Raji (cell line): ENCODE measurements around the gene ST3GAL3.

Experiments used
- POLR2A ChIP-seq: IDR thresholded peaks from 2 replicates; pipeline ENCODE4 v1.6.1; 2011; ENCODE audit warnings: low read depth, low read length, control low read depth; ENCODE audit not compliant: insufficient read depth

Gene ST3GAL3

GRCh38 chr1:43908858-43909257, 201.5 kb downstream of the ST3GAL3 start:
- no peak for TF ChIP-seq POLR2A

DNA sequence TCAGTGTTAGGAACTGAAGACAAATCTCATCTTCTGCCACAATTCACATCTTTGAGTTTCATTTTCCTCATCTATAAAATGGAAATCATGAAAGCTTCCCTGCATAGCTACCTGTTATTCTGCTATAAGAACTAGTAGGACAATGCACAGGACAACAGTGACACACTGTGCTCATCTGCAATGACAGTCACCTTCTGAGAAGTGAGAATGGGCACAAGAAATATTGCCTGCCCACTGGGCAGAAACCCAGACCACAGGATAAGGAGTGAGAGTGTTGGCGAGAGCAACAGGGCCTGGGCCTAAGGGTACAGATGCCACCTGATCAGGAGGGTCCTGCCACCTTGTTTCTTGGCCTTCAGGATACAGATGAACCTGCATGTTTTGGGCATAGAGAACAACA, 203.0 kb downstream of the ST3GAL3 start:
- no peak for TF ChIP-seq POLR2A

DNA sequence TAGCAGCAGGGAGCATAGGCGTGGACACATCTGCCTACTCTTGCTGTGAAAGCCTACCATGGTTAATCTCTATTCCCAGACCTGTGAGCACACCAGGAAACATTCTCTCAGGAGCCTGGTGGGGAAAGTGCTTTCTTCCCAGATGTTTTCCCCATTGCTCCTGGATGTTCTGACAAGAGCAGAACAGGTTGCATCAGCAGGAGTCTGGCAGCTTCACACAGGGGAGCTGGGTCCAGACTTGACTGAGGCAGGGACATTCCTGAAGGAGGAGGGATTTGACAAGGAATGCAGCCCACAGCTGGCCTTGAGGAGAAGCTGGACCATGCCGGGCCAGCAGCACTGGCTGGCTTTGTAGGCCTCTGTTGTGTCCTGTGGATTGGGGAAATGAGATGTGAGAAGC, 205.3 kb downstream of the ST3GAL3 start:
- TF ChIP-seq POLR2A, result no peak

- no peak for TF ChIP-seq POLR2A
Observed at GRCh38 chr1:43913051-43913501, 205.7 kb downstream of the ST3GAL3 start.

GRCh38 chr1:43913666-43914360, 206.5 kb downstream of the ST3GAL3 start:
- no peak for TF ChIP-seq POLR2A

GRCh38 chr1:43914576-43915525, 207.5 kb downstream of the ST3GAL3 start:
- no peak for TF ChIP-seq POLR2A

DNA sequence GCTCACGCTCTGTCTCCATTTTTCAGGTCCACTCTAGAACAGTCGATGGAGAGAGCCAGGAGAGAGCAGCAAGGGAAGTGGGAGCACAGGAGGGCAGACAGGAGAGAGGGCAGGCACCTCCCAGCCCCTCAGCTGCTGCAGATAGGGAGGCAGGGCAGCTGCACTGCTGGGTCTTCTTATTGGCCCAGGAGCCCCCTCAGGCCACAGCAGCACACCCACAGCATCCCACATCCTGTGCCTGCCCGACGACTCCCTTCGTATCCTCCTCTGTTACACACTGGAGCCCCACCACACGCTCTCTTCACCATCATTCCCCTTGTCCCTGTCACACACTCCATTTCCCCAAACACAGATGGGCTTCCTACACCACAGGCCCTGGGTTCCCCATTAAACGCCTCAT, 212.6 kb downstream of the ST3GAL3 start:
- TF ChIP-seq POLR2A, result no peak

DNA sequence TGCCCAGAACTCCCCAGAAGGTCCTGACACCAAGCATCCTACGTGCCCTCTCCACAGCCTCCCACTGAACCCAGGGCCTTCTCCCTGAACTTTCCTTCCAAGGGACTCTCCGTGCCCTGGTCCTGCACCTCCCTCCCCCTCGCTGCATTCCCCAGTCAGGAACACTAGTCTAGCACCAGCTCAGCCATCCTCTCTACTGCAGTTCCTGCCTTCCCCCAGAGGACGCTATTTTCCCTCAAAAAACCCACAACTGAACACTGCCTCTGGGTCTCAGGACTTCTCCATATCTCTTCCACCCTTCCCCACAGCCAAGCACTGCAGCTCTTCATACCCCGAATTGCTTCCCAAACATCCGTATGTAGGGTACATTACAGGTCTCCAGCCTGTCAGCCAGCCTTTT, 213.7 kb downstream of the ST3GAL3 start:
- no peak for TF ChIP-seq POLR2A

DNA sequence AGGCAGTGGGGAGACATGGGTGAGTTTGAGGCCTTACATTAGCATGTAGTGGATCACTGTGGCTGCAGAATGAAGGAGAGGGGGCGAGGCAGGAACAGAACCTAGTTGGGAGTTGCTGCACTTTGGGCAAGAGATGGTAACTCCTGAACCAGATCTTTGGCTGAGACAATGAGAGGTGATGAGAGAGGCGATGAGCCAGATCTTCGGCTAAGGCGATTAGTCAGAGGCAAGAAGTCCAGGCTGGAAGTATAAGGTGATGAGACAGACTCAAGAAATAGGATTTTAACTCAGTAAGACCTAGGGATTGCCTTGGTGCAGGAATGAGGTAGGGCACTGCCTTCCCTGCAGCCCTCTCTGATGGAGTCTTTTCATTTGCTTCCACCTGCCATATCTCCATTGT, 217.2 kb downstream of the ST3GAL3 start:
- no peak for TF ChIP-seq POLR2A

DNA sequence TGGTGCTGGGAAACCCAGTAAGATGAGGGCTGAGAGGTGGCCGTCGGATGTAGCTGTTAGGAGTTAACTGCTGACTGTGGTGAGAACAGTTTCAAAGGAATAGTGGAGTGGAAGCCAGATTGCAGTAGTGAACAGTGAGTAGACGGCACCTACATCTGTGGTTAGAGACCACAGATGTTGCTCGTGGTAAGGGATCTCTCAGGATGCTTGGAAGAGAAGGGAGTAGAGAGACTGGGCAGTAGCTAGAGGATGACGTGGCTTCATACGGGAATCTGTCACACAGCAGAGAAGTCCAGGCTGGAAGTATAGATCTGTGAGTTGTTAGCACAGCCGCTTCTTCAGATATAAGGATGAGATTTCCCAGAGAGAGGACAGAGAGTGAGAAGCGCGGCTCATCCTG, 218.5 kb downstream of the ST3GAL3 start:
- TF ChIP-seq POLR2A, result no peak

DNA sequence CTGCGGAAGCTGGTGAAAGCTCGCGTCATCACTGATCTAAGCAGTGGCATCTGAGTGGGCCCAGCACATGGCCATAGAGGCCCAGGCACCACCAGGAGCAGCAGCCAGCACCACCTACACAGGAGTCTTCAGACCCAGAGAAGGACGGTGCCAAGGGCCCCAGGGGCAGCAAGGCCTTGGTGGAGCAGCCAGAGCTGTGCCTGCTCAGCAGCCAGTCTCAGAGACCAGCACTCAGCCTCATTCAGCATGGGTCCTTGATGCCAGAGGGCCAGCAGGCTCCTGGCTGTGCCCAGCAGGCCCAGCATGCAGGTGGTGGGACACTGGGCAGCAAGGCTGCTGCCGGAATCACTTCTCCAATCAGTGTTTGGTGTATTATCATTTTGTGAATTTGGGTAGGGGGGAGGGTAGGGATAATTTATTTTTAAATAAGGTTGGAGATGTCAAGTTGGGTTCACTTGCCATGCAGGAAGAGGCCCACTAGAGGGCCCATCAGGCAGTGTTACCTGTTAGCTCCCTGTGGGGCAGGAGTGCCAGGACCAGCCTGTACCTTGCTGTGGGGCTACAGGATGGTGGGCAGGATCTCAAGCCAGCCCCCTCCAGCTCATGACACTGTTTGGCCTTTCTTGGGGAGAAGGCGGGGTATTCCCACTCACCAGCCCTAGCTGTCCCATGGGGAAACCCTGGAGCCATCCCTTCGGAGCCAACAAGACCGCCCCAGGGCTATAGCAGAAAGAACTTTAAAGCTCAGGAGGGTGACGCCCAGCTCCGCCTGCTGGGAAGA, 223.0 kb downstream of the ST3GAL3 start:
- TF ChIP-seq POLR2A, result no peak

DNA sequence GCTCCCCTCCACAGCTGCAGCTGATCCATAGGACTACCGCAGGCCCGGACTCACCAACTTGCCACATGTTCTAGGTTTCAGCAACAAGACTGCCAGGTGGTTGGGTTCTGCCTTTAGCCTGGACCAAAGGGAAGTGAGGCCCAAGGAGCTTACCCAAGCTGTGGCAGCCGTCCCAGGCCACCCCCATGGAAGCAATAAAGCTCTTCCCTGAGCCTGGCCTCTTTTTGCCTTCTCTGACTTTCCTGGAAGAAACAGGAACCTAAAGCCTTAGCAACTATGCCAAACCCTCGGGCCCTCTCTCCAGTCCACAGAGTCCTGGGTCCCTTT, 223.6 kb downstream of the ST3GAL3 start:
- no peak for TF ChIP-seq POLR2A

DNA sequence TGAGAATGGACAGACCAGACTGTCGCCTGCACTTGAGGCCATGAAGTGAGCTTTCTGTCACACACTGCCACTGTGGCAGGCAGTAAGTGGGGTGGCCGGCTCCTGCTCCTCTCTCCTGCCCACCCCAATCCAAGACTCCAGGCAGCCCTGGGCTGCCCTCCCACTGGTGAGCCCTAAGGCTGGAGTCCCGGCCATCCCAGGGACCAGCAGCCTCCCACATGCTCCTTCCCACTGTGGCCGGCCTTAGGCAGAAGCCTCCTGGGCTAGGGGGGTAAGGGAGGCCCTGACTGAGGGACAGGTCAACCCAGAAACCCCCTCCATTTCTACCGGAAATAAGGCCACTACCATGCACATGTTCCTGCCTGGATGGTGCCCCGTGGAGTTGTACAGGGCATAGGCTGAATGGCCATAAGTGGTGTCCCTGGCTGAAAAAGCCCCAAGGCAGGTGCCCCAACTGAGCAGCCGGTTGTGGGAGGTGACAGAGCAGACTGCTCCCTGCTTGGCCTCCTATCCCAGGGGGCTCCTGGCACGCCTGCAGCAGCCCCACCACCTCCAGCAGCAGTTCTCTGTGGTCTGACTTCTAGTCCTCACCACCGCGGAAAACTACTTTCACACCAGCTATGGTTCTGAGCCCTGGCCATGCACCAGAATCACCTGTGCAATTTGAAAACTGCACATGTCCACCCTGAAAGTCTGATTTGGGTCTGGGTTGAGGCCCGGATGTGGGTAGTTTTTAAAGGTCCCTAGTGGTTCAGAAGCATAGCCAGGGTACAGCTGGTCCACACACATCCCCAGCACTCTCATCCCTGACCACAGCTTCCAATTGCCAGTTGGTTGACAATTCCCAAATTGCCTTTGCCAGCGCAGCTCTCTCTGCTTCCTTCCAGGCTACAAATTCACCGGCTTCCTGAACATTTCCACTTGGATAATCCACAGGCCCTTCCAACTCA, 224.7 kb downstream of the ST3GAL3 start:
- no peak for TF ChIP-seq POLR2A

GRCh38 chr1:43932786-43933385, 225.6 kb downstream of the ST3GAL3 start:
- TF ChIP-seq POLR2A, result no peak
